HEK293 (cell line): Measurements from ENCODE around the gene GHRH.

Source experiments
- BCL11A ChIP-seq: fragments of 450-650 bp; formaldehyde crosslinking; IDR thresholded peaks from 2 replicates; pipeline ENCODE4 v1.5.1; 2016; ENCODE audit warnings: low read depth, missing biosample characterization, missing genetic modification characterization
- TF ChIP-seq, protein P1 (sequence below): fragments of 450-650 bp; formaldehyde crosslinking; IDR thresholded peaks from 2 replicates; pipeline ENCODE4 v1.5.1; 2016; ENCODE audit warnings: missing biosample characterization, missing genetic modification characterization

DNA sequence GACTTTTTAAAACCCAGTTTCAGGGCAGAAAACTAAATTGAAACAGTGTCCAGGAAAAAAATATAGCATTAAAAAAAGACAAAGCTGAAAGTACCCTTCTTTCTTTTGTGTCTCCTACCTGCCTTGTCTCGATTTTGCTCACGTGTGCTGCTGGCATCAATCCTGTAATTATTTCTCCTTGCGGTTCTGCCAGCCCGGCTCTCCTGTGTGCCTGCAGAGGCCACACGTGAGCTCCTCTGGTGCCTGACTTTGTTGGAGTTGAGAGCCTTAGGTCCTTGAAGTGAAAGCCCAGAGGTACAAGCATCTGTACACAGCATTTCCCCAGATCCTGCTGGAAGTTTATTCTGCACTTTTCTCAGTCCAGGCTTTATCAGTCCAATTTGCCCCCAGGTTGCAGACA lies 36.5 kb downstream of the GHRH start:
- TF ChIP-seq BCL11A, result no peak
- TF ChIP-seq, protein P1, sequence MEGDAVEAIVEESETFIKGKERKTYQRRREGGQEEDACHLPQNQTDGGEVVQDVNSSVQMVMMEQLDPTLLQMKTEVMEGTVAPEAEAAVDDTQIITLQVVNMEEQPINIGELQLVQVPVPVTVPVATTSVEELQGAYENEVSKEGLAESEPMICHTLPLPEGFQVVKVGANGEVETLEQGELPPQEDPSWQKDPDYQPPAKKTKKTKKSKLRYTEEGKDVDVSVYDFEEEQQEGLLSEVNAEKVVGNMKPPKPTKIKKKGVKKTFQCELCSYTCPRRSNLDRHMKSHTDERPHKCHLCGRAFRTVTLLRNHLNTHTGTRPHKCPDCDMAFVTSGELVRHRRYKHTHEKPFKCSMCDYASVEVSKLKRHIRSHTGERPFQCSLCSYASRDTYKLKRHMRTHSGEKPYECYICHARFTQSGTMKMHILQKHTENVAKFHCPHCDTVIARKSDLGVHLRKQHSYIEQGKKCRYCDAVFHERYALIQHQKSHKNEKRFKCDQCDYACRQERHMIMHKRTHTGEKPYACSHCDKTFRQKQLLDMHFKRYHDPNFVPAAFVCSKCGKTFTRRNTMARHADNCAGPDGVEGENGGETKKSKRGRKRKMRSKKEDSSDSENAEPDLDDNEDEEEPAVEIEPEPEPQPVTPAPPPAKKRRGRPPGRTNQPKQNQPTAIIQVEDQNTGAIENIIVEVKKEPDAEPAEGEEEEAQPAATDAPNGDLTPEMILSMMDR, result no peak
